Stimulated activated naive CD8-positive, alpha-beta T cell treated with anti-CD3 and anti-CD28 coated beads, Interleukin-15, Interleukin-2, amounts not matched to agents 100 ng/mL and 50 ng/mL, for 24 hours (primary cell): ENCODE data around the gene GNB1L.
"Not testable (repeated sequence)": the region's sequence is repeated elsewhere in the genome, so short reads cannot be mapped to it uniquely, and the experiment has no call there.

ENCODE experiments used
- H3K27ac Mint-ChIP-seq: one replicate; pipeline ENCODE4 v1.8.0; 2021; ENCODE audit warnings: mild to moderate bottlenecking, mixed read lengths
- H3K27me3 Mint-ChIP-seq: one replicate; pipeline ENCODE4 v1.8.0; 2021; ENCODE audit warnings: mixed read lengths
- H3K36me3 Mint-ChIP-seq: one replicate; pipeline ENCODE4 v1.8.0; 2021; ENCODE audit warnings: low read depth, mixed read lengths
- H3K4me1 Mint-ChIP-seq: one replicate; pipeline ENCODE4 v1.8.0; 2021; ENCODE audit warnings: low read depth, mixed read lengths
- H3K4me3 Mint-ChIP-seq: one replicate; pipeline ENCODE4 v1.8.0; 2021; ENCODE audit warnings: mild to moderate bottlenecking, mixed read lengths
- H3K9me3 Mint-ChIP-seq: one replicate; pipeline ENCODE4 v1.8.0; 2021; ENCODE audit warnings: mixed read lengths

Gene GNB1L

DNA sequence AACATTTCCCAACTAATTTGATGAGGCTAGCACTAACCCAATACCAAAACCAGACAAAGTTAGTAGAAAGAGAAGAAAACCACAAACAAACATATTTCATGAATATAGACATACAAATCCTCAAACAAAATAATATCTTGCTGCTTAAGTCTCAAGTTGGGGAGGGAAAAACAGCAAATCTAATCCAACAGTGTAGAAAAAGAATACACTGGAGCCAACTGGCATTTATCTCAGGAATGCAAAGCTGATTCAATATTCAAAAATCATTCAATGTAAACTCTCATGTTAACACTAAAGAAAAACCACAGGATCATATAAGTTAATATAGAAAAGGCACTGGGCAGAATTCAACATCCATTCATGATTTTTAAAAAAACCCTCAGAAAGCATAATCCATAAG is 18.2 kb downstream of the GNB1L start:
- Mint-ChIP-seq H3K27ac (no peak overlapping the region), H3K27me3 (no peaks in the 10 kb centered on the region), H3K4me3 (no peak overlapping the region), H3K36me3 (peaks cover 13% of the 10 kb centered on the region), H3K4me1 (peaks cover 25% of the 10 kb centered on the region), H3K9me3 (no peaks in the 10 kb centered on the region)

DNA sequence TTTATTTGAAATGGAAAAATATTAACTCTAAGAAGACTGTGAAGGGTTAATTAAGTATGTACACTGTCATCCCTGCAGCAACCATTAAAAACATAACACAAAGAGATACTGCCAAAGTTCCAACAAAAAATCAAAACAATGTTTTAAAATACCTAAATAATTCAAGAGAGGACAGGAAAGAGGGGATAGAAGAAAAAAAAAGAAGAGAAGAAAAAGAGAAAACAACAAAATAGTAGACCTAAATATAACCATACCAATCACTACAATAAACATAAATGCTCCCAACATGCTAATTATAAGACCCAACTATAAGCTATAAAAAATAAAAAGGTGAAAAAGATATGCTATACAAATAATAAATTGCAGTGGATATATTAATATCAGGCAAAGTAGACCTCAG is 20.1 kb downstream of the GNB1L start:
- H3K27ac Mint-ChIP-seq: no peak overlapping the region
- H3K27me3 Mint-ChIP-seq: no peaks in the 10 kb centered on the region
- no peaks in the 10 kb centered on the region for H3K9me3 Mint-ChIP-seq
- H3K4me1 Mint-ChIP-seq: peaks cover 25% of the 10 kb centered on the region
- no peak overlapping the region for H3K4me3 Mint-ChIP-seq
- peaks cover 13% of the 10 kb centered on the region for H3K36me3 Mint-ChIP-seq

DNA sequence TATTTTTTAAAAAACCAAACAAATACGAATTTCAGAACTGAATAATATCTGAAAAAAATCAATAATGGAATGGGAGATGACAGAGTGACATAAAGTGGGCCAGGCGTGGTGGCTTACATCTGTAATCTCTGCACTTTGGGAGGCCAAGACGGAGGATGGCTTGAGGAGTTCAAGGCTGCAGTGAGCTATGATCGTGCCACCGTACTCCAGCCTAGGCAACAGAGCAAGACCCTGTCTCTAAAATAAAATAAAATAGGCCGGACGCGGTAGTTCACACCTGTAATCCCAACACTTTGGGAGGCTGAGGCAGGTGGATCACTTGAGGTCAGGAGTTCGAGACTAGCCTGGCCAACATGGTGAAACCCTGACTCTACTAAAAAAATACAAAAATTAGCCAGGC is 21.3 kb downstream of the GNB1L start:
- not testable (repeated sequence) for H3K4me3 Mint-ChIP-seq, H3K9me3 Mint-ChIP-seq, H3K27ac Mint-ChIP-seq, H3K27me3 Mint-ChIP-seq
- Mint-ChIP-seq H3K4me1 (peaks cover 25% of the 10 kb centered on the region), H3K36me3 (peaks cover 13% of the 10 kb centered on the region)

DNA sequence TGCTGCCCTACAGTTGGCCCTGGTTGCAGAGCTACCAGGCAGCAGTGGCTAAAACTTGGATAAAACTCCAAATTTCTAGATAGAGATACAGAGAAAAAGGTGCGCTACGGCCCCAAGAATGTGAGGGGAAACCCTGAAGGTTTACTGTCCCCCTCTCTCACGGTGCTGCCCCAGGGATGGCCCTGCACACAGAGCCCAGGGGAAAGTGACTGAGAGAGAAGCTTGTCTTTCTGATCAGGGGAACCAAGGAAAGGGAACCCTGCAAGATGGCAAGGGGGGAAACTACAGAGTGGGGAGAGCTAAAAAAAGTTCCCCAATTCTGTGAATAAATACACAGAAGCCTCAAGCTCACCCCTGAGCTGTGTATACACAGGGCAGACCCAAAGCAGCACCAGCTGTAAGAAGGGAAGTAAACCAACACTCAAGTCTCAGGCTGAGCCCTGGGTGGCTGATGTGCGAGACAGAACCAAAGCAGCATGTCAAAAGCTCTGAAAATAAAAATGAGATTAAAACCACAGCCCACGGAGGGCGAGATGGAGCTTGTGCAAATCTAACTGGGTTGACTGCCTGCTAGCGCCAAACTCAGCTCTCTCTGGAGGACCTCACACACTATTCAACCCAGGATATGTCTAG is 22.1 kb downstream of the GNB1L start:
- H3K4me1 Mint-ChIP-seq: peaks cover 22% of the 10 kb centered on the region
- peaks cover 8% of the 10 kb centered on the region for H3K36me3 Mint-ChIP-seq
- H3K9me3 Mint-ChIP-seq: no peaks in the 10 kb centered on the region
- no peaks in the 10 kb centered on the region for H3K27me3 Mint-ChIP-seq
- H3K4me3 Mint-ChIP-seq: no peak overlapping the region
- no peak overlapping the region for H3K27ac Mint-ChIP-seq

DNA sequence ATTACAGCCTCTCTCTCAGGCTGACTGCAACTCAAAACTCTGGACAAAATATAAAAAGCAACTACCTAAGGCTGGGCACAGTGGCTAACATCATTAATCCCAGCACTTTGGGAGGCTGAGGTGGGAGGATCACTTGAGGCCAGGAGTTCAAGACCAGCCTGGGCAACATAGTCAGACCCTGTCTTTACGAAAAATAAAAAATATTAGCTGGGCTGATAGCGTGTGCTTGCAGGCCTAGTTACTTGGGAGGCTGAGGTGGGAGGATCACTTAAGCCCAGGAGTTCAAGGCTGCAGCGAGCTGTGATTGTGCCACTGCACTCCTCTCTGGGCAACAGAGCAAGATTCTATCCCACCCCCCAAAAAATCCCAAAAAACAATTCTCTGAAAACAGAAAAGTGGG is 22.7 kb downstream of the GNB1L start:
- not testable (repeated sequence) for H3K36me3 Mint-ChIP-seq, H3K27ac Mint-ChIP-seq, H3K9me3 Mint-ChIP-seq, H3K4me3 Mint-ChIP-seq, H3K27me3 Mint-ChIP-seq
- peaks cover 21% of the 10 kb centered on the region for H3K4me1 Mint-ChIP-seq

DNA sequence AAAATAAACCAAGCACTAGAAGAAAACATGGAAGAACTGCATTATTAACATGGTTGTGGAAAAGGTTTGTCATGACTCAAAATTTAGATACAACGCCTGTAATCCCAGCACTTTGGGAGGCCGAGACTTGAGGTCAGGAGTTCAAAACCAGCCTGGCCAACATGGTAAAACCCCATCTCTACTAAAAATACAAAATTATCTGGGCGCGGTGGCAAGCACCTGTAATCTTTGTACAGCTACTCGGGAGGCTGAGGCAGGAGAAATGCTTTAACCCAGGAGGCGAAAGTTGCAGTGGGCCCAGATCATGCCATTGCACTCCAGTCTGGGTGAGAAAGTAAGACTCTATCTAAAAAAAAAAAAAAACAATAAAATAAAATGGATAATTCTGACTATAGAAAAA is 23.7 kb downstream of the GNB1L start:
- Mint-ChIP-seq H3K36me3 (peaks cover 3% of the 10 kb centered on the region), H3K27ac (no peak overlapping the region), H3K9me3 (no peaks in the 10 kb centered on the region), H3K4me3 (no peak overlapping the region), H3K4me1 (peaks cover 21% of the 10 kb centered on the region), H3K27me3 (no peaks in the 10 kb centered on the region)

DNA sequence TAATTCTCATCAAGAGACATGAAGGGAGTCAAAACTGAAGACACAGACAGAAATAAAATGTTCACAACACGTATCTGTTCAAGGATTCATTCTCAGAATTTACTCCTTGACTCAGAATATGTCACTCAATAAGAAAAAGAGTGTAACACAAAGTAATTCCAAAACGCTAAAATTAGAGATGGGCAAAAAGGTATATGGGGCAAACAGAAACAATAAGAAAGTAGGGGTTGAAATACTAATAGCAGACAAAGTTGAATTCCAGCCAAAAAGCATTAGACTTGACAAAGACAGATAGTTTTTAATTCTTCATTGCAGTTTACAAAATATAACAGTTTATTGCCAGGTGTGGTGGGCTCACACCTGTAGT is 26.7 kb downstream of the GNB1L start:
- Mint-ChIP-seq H3K27ac (no peak overlapping the region), H3K4me1 (peaks cover 9% of the 10 kb centered on the region), H3K36me3 (peaks cover 3% of the 10 kb centered on the region), H3K4me3 (no peak overlapping the region), H3K9me3 (no peaks in the 10 kb centered on the region), H3K27me3 (no peaks in the 10 kb centered on the region)

DNA sequence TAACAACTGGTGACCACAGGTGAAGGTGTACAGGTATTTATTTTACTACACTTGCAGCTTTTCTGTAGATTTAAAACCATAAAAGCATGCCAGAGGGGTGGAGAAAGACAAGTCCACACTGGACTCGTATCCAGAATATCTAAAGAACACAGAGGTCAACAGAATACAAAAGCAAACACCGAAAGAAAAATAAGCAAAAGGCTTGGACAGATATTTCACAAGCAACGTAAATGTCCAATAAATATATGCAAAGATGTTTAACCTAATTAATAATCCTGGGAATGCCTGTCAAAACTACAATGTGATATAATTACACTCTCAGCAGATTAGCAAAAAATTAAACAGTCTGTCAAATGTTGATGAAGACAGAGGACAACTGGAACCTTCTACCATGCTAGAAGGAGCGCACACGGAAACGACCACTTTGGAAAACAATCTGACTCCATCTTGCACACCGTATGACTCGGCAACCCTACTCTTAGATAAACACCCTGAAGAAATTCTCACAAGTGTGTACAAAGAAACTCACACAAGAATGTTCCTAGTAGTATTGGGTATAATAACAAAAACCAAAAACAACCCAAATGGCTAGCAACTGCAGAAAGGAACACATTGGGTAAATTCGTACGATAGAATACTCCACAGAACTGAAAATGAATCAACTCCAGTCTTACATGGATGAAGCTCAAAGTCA is 27.2 kb downstream of the GNB1L start:
- Mint-ChIP-seq H3K27me3 (no peaks in the 10 kb centered on the region), H3K9me3 (no peaks in the 10 kb centered on the region), H3K27ac (no peak overlapping the region), H3K4me3 (no peak overlapping the region), H3K4me1 (peaks cover 4% of the 10 kb centered on the region), H3K36me3 (peaks cover 3% of the 10 kb centered on the region)

DNA sequence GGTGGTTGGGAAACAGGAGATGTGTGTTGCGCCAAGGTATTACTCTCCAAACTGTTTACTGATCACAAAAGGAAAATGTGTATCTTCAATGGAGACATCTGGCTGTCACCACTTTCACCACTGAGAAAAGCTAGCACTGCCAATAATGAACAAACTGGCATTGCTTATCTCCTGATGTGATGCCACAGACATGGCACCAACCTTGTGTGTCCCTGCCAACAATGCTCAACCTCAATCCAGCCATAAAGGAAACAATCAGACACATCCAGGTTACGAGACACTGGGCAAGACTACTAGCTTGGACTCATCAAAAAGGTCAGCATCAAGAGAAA is 28.1 kb downstream of the GNB1L start:
- Mint-ChIP-seq H3K27me3 (no peaks in the 10 kb centered on the region), H3K36me3 (peaks cover 3% of the 10 kb centered on the region), H3K4me1 (no peaks in the 10 kb centered on the region), H3K27ac (no peak overlapping the region), H3K4me3 (no peak overlapping the region), H3K9me3 (no peaks in the 10 kb centered on the region)

DNA sequence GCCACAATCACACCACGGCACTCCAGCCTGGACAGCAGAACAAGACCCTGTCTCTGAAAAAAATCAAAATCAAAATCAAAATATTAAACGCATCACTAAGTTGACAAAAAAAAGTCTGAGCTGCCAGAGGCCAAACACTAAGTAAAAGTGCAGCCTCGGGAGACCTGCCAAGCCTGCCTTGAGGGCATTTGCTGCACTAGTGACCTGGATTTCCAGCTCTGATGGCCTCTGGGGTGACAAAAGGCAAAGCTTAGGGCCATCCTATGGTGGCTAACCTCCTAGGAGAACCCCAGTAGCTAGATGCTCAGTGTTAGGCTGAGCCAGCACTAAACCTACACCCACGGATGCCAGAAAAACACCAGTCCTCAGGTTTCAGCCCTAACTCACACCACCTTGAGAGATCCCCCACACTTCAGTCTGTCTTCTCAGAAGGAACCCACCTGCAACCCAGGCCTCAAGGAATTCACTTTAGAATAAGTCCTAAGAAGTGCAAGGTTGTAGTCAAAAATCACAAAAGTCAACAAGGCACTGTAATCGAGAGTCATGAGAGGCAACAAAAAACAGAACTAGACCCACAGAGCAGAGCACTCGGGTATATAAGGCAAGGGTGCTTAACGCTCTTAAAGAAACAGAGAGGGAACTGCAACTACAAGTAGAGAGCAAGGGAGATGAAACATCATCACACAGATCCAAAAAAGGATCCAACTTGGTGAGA is 28.6 kb downstream of the GNB1L start:
- Mint-ChIP-seq H3K27me3 (no peaks in the 10 kb centered on the region), H3K4me1 (no peaks in the 10 kb centered on the region), H3K27ac (no peak overlapping the region), H3K4me3 (no peak overlapping the region), H3K36me3 (peaks cover 3% of the 10 kb centered on the region), H3K9me3 (no peaks in the 10 kb centered on the region)

DNA sequence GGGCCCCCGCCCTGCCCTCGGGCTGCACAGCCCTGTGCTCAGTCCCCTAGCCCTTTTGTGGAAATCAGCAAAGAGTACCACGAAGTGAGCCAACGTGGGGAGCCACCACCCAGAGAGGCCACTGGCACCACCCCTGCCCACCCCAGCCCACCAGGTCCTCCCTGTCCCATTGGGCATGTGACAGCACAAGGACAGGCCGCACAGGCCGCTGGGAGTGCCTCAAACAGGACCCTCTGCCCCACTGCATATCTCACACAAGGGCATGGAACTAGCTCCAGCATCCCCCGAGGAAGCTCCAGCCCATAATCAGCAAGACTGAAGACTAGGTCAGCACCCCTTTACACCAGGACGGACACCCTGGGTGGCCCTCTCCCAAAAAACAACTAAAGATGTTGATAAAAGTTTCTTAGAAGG is 29.7 kb downstream of the GNB1L start:
- Mint-ChIP-seq H3K27me3 (no peaks in the 10 kb centered on the region), H3K27ac (no peak overlapping the region), H3K9me3 (no peaks in the 10 kb centered on the region), H3K36me3 (peaks cover 3% of the 10 kb centered on the region), H3K4me1 (no peaks in the 10 kb centered on the region), H3K4me3 (no peak overlapping the region)

DNA sequence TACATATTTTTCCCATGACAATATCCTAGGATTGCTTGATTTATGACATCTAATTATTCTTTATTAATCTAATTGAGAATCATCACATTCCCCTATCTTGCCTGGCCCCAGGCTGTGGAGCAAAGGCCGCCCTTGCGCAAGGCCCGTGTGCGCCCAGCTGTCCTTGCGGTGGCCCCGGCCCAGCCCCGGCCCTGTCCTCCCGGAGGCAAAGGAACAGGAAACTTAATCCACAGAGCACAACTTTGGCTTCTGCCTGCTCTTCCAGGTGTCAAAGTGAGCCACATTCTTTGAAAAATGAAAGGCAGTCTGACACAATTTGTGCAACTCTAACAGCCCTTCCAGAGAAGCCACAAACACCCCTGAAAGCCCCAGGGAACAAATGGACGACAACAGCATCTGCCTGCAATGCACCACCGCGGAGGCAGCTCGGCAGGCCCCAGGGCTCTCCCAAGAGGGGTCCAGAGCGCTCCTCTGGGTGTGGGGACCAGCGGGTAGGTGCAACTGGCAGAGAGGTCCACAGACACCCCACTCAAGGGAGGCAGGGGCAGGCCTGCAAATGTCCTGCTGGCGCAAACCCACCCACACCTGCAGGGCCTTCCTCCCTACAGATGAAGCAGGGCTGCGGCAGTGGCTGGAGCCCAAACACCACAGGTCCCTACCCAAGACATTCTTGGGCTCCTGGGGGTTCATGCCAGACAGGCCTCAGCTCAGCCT is 30.3 kb downstream of the GNB1L start:
- Mint-ChIP-seq H3K4me3 (no peak overlapping the region), H3K9me3 (no peaks in the 10 kb centered on the region), H3K4me1 (no peaks in the 10 kb centered on the region), H3K36me3 (peaks cover 3% of the 10 kb centered on the region), H3K27ac (no peak overlapping the region), H3K27me3 (no peaks in the 10 kb centered on the region)

DNA sequence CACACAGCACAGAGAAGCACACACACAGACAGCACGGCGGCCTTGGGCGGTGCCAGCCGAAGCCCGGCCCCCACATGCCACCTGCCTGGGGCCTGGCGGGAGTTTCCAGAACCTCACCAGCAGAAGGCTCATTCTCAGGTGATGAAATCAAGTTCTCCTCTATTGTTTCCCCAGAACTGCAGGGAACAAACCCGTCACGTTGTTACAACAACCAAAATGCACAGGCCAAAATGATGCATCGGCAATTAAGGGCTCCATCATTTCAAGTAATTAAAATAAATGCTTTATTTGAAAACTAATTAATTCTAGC is 30.8 kb downstream of the GNB1L start:
- Mint-ChIP-seq H3K4me1 (no peaks in the 10 kb centered on the region), H3K4me3 (no peak overlapping the region), H3K36me3 (peaks cover 3% of the 10 kb centered on the region), H3K27me3 (no peaks in the 10 kb centered on the region), H3K27ac (no peak overlapping the region), H3K9me3 (no peaks in the 10 kb centered on the region)

DNA sequence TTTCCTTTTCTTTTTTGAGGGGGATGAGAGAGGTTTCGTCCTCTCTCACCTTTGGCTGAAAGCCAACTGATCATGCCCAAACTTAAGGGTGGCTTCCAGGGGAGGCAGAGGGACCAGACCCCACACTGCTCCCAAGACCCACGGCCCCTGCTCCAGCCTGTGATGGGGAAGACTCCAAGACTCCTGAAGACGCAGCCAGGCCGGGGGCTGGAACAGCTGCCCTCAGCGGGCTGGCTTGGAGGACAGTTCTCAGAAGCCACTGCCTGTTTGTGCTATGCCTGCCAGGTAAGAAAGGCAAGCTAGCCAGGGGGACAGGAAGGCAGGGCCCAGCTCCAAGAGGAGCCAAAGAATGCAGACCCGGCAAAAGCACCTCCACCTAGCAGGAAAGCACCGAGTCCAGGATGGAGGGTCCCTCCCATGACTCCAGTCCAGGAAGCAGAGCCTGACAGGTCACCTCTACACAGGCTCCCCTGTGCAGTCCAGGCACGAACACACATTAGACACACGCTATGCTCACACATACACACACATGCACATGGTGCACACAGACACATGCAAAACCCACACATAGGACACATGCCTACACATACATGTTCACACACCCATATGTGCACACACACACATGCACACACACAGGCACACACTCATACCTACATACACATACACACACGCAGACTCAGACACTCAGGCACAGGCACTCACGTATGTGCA is 31.3 kb downstream of the GNB1L start:
- Mint-ChIP-seq H3K27ac (no peak overlapping the region), H3K27me3 (no peaks in the 10 kb centered on the region), H3K4me1 (no peaks in the 10 kb centered on the region), H3K4me3 (no peak overlapping the region), H3K36me3 (peaks cover 3% of the 10 kb centered on the region), H3K9me3 (no peaks in the 10 kb centered on the region)
